ENCODE measurements around the gene PXDN.
"Not testable (repeated sequence)": the region's sequence is repeated elsewhere in the genome, so short reads cannot be mapped to it uniquely, and the experiment has no call there.

DNA sequence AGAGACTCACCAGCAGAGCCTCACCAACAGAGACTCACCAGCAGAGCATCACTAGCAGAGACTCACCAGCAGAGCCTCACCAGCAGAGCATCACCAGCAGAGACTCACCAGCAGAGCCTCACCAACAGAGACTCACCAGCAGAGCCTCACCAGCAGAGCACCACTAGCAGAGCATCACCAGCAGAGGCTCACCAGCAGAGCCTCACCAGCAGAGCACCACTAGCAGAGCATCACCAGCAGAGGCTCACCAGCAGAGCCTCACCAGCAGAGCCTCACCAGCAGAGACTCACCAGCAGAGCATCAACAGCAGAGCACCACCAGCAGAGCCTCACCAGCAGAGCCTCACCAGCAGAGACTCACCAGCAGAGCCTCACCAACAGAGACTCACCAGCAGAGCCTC, 35.7 kb upstream of the PXDN start:
- not testable (repeated sequence) for TF ChIP-seq CTCF, EP300, POLR2A (IDR thresholded peaks at IDR 0.05)
